ENCODE results near the gene RRP1. TPM values are rescaled to one million over a fixed set of nuclear protein-coding genes. Genes with fewer than 3 reads are reported as not detected.

RRP1 gene
- total and polyA plus RNA-seq, 2 of the 13 experiments (the other 11 are each of a cell fraction or from before 2014, with no cell fraction given), result 20.1 to 35.1 TPM

GRCh38 chr21:43775795-43776430 lies 13.5 kb upstream of the RRP1 start, which contains the start of gene CSTB (continued):
- TF ChIP-seq TFDP2 (CRISPR knock-in tag; IDR thresholded peaks at IDR 0.05) (peak; percentile 47), SP2 (CRISPR knock-in tag; IDR thresholded peaks at IDR 0.05) (no peak), ZNF30 (CRISPR knock-in tag; IDR thresholded peaks at IDR 0.05) (no peak), DMTF1 (CRISPR knock-in tag; IDR thresholded peaks at IDR 0.05) (no peak), ZNF558 (CRISPR knock-in tag; IDR thresholded peaks at IDR 0.05; ENCODE audit: borderline replicate concordance) (peak; percentile 20; the same call in 1 of the 2 replicates), GABPB1 (CRISPR knock-in tag; IDR thresholded peaks at IDR 0.05) (peak; percentile 59; the same call in 1 of the 2 replicates), HNF4G (IDR thresholded peaks at IDR 0.05; ENCODE audit: borderline replicate concordance, low read depth, low read length) (no peak), HNF4G (CRISPR knock-in tag; IDR thresholded peaks at IDR 0.05; ENCODE audit: borderline replicate concordance, low read depth) (0 out of 2 replicates have a peak, but pooled peaks have one; percentile 7), ZBTB4 (CRISPR knock-in tag; IDR thresholded peaks at IDR 0.05; ENCODE audit: borderline replicate concordance) (no peak), ARNT2 (CRISPR knock-in tag; IDR thresholded peaks at IDR 0.05; ENCODE audit: low read depth) (peak; percentile 59; the same call in 1 of the 2 replicates), PHB2 (IDR thresholded peaks at IDR 0.05; ENCODE audit: partially characterized antibody) (no peak), DMAP1 (CRISPR knock-in tag; IDR thresholded peaks at IDR 0.05) (peak; percentile 73; the same call in 1 of the 2 replicates), POGK (CRISPR knock-in tag; conservative IDR thresholded peaks at IDR 0.05) (peak; percentile 86; the same call in 1 of the 2 replicates), POLR2AphosphoS5 (IDR thresholded peaks at IDR 0.05; ENCODE audit: low read depth, low read length) (peak; percentile 77), NR1H2 (CRISPR knock-in tag; IDR thresholded peaks at IDR 0.05; ENCODE audit: borderline replicate concordance, low read depth) (no peak)
